Left ventricle myocardium superior (tissue), 1 donor: Measurements from ENCODE around the gene PALLD. TPM values are rescaled to one million over a fixed set of nuclear protein-coding genes. Genes with fewer than 3 reads are reported as not detected.

ENCODE experiments used
- ATAC-seq: fragments of 200-7000 bp; cut with Tn5 transposase; one replicate; pipeline ENCODE4 v1.9.1; 2020; ENCODE audit warnings: mild to moderate bottlenecking, moderate library complexity
- DNase-seq: peaks from one replicate; pipeline ENCODE4 v3.0.0-alpha.2; 2020
- intact Hi-C: fragments of 100-400 bp; cut with micrococcal nuclease; formaldehyde crosslinking; loops from one replicate; pipeline ENCODE4 v1.11.0; 2022
- total RNA-seq: library from RNA; stranded (reverse); fragmentation: NEBNext Ultra II Directional; extraction: Animal tissue kit (Norgen Biotek cat#: 25700); gene quantifications from one replicate; pipeline ENCODE4 v1.2.1, GENCODE V29; 2021
- donor health status: DM: no; HTN: yes; CAD: no; lungs with severe emphysema.

Gene PALLD
- total RNA-seq, 1 donor from 2014 or later: 998 TPM

GRCh38 chr4:168758351-168758876, 261.6 kb downstream of the PALLD start:
- intact Hi-C loops: no loop called here
- DNase-seq (no peak), ATAC-seq (no peak)

- DNase-seq (no peak), ATAC-seq (no peak)
- intact Hi-C loops: no loop called here
Observed at GRCh38 chr4:168759321-168759720, 262.5 kb downstream of the PALLD start.

- intact Hi-C loops: no loop called here
- DNase-seq (no peak), ATAC-seq (peak; percentile 36)
Observed at GRCh38 chr4:168759959-168760527, 263.2 kb downstream of the PALLD start.

GRCh38 chr4:168761066-168761465, 264.2 kb downstream of the PALLD start:
- ATAC-seq (no peak), DNase-seq (no peak)
- intact Hi-C loops: no loop called here

GRCh38 chr4:168765322-168765721, 268.5 kb downstream of the PALLD start:
- intact Hi-C loops: no loop called here
- ATAC-seq (peak; percentile 78), DNase-seq (no peak)

- peak; percentile 42 for DNase-seq
- peak; percentile 67 for ATAC-seq
- intact Hi-C loops: no loop called here
Observed at GRCh38 chr4:168765726-168766125, 268.9 kb downstream of the PALLD start.

- ATAC-seq (peak; percentile 42), DNase-seq (no peak)
- intact Hi-C loops: no loop called here
Observed at GRCh38 chr4:168766604-168767316, 269.9 kb downstream of the PALLD start.

GRCh38 chr4:168769416-168769815, 272.6 kb downstream of the PALLD start:
- DNase-seq: no peak
- peak; percentile 8 for ATAC-seq
- intact Hi-C loops: no loop called here

GRCh38 chr4:168769837-168770236, 273.0 kb downstream of the PALLD start:
- intact Hi-C loops: no loop called here
- ATAC-seq (no peak), DNase-seq (no peak)

GRCh38 chr4:168771251-168771650, 274.4 kb downstream of the PALLD start:
- ATAC-seq (no peak), DNase-seq (no peak)
- intact Hi-C loops: no loop called here

- DNase-seq (no peak), ATAC-seq (peak; percentile 60)
- intact Hi-C loops: no loop called here
Observed at GRCh38 chr4:168773388-168774195, 276.7 kb downstream of the PALLD start.

- no peak for ATAC-seq
- intact Hi-C loops: no loop called here
- DNase-seq: no peak
Observed at GRCh38 chr4:168776382-168776781, 279.5 kb downstream of the PALLD start.

- ATAC-seq: no peak
- DNase-seq: no peak
Observed at GRCh38 chr4:168777277-168777965, 280.6 kb downstream of the PALLD start.

GRCh38 chr4:168781341-168781740, 284.5 kb downstream of the PALLD start:
- intact Hi-C loops: no loop called here
- peak; percentile 45 for DNase-seq
- peak; percentile 74 for ATAC-seq

More at GRCh38 chr4:168777277-168777965, 280.6 kb downstream of the PALLD start:
- intact Hi-C loops: no loop called here

- no peak for DNase-seq
- ATAC-seq: no peak
- intact Hi-C loops: no loop called here
Observed at GRCh38 chr4:168781926-168782325, 285.1 kb downstream of the PALLD start.

- ATAC-seq (no peak), DNase-seq (no peak)
- intact Hi-C loops: no loop called here
Observed at GRCh38 chr4:168782439-168782838, 285.6 kb downstream of the PALLD start.

- intact Hi-C loops: no loop called here
- no peak for DNase-seq
- peak; percentile 50 for ATAC-seq
Observed at GRCh38 chr4:168784786-168785461, 288.1 kb downstream of the PALLD start.

GRCh38 chr4:168787334-168787733, 290.5 kb downstream of the PALLD start:
- DNase-seq (no peak), ATAC-seq (no peak)
- intact Hi-C loops: no loop called here
